ACC112 (cell line): Measurements from ENCODE around the gene SAP130.

Source experiments
- H2AFZ ChIP-seq: fragments of 200-600 bp; sonication (generic); one replicate; pipeline ENCODE4 v1.6.0; 2017; ENCODE audit warnings: antibody characterized with exemption, low read length; ENCODE audit not compliant: unreplicated experiment
- H3K27ac ChIP-seq: fragments of 200-600 bp; sonication (generic); 2 replicates; pipeline ENCODE4 v1.5.1; 2014; ENCODE audit warnings: low read depth, mild to moderate bottlenecking, antibody characterized with exemption, low read length, moderate library complexity
- H3K27me3 ChIP-seq: fragments of 200-600 bp; sonication (generic); 2 replicates; pipeline ENCODE4 v1.6.1; 2014; ENCODE audit warnings: mild to moderate bottlenecking, antibody characterized with exemption, low read length, moderate library complexity, mixed read lengths; ENCODE audit not compliant: insufficient read depth
- H3K36me3 ChIP-seq: fragments of 200-600 bp; sonication (generic); 2 replicates; pipeline ENCODE4 v1.6.1; 2016; ENCODE audit warnings: mild to moderate bottlenecking, antibody characterized with exemption, low read length, moderate library complexity, mixed read lengths; ENCODE audit not compliant: insufficient read depth
- H3K4me1 ChIP-seq: fragments of 200-600 bp; sonication (generic); one replicate; pipeline ENCODE4 v1.6.1; 2016; ENCODE audit warnings: low read length, mixed read lengths; ENCODE audit not compliant: insufficient read depth, unreplicated experiment, control insufficient read depth
- H3K4me3 ChIP-seq: fragments of 200-600 bp; sonication (generic); 2 replicates; pipeline ENCODE4 v1.5.1; 2014; ENCODE audit warnings: mild to moderate bottlenecking, low read depth, low read length
- H3K79me2 ChIP-seq: fragments of 200-600 bp; sonication (generic); one replicate; pipeline ENCODE4 v1.6.0; 2016; ENCODE audit warnings: low read length; ENCODE audit not compliant: control insufficient read depth, unreplicated experiment, insufficient read depth

SAP130 gene

GRCh38 chr2:128043041-128043440 lies 15.2 kb upstream of the SAP130 start:
- Histone ChIP-seq H3K27me3 (peaks cover 48% of the 10 kb centered on the region), H3K4me1 (no peaks in the 10 kb centered on the region), H3K4me3 (no peak overlapping the region), H3K27ac (no peak overlapping the region), H3K36me3 (no peaks in the 10 kb centered on the region), H3K79me2 (no peaks in the 10 kb centered on the region), H2AFZ (no peak overlapping the region)

- Histone ChIP-seq H3K27me3 (peaks cover 52% of the 10 kb centered on the region), H2AFZ (no peak overlapping the region), H3K79me2 (no peaks in the 10 kb centered on the region), H3K27ac (no peak overlapping the region), H3K4me1 (no peaks in the 10 kb centered on the region), H3K36me3 (no peaks in the 10 kb centered on the region), H3K4me3 (no peak overlapping the region)
These were observed 13.7 kb upstream of the SAP130 start for GRCh38 chr2:128041561-128041960.

- Histone ChIP-seq H3K4me3 (no peak overlapping the region), H3K27me3 (peaks cover 52% of the 10 kb centered on the region), H3K4me1 (no peaks in the 10 kb centered on the region), H3K79me2 (no peaks in the 10 kb centered on the region), H3K27ac (no peak overlapping the region), H3K36me3 (no peaks in the 10 kb centered on the region), H2AFZ (no peak overlapping the region)
These were observed 12.4 kb upstream of the SAP130 start for GRCh38 chr2:128040166-128040771.

GRCh38 chr2:128039535-128039934 lies 11.7 kb upstream of the SAP130 start:
- Histone ChIP-seq H3K4me3 (no peak overlapping the region), H3K27me3 (peaks cover 52% of the 10 kb centered on the region), H3K4me1 (no peaks in the 10 kb centered on the region), H3K36me3 (no peaks in the 10 kb centered on the region), H2AFZ (no peak overlapping the region), H3K79me2 (no peaks in the 10 kb centered on the region), H3K27ac (no peak overlapping the region)

- Histone ChIP-seq H3K4me3 (no peak overlapping the region), H3K4me1 (no peaks in the 10 kb centered on the region), H3K36me3 (no peaks in the 10 kb centered on the region), H3K27ac (no peak overlapping the region), H3K27me3 (peaks cover 44% of the 10 kb centered on the region), H3K79me2 (no peaks in the 10 kb centered on the region), H2AFZ (no peak overlapping the region)
These were observed 10.6 kb upstream of the SAP130 start for GRCh38 chr2:128038411-128038810.

GRCh38 chr2:128037649-128038048 lies 9.8 kb upstream of the SAP130 start:
- Histone ChIP-seq H3K4me1 (no peaks in the 10 kb centered on the region), H3K4me3 (no peak overlapping the region), H3K79me2 (no peaks in the 10 kb centered on the region), H2AFZ (no peak overlapping the region), H3K27ac (no peak overlapping the region), H3K27me3 (peaks cover 38% of the 10 kb centered on the region), H3K36me3 (no peaks in the 10 kb centered on the region)

GRCh38 chr2:128036748-128037607 lies 9.1 kb upstream of the SAP130 start:
- no peaks in the 10 kb centered on the region for H3K36me3 ChIP-seq

GRCh38 chr2:128032092-128032491 lies 4.2 kb upstream of the SAP130 start:
- H3K27me3 ChIP-seq, result peaks cover 10% of the 10 kb centered on the region; the same call in 1 of the 2 replicates
- H3K4me3 ChIP-seq, result no peak overlapping the region
- H3K36me3 ChIP-seq, result no peaks in the 10 kb centered on the region
- H3K4me1 ChIP-seq, result peaks cover 5% of the 10 kb centered on the region
- no peak overlapping the region for H2AFZ ChIP-seq
- no peak overlapping the region for H3K27ac ChIP-seq
- no peaks in the 10 kb centered on the region for H3K79me2 ChIP-seq

More at GRCh38 chr2:128036748-128037607, 9.1 kb upstream of the SAP130 start:
- Histone ChIP-seq H3K4me1 (no peaks in the 10 kb centered on the region), H3K79me2 (no peaks in the 10 kb centered on the region), H2AFZ (no peak overlapping the region), H3K27ac (no peak overlapping the region), H3K4me3 (no peak overlapping the region), H3K27me3 (peaks cover 41% of the 10 kb centered on the region)

GRCh38 chr2:128028668-128029054 lies 802 bp upstream of the SAP130 start:
- Histone ChIP-seq H2AFZ (peak overlapping the region; percentile 92), H3K27ac (no peak overlapping the region), H3K4me1 (peaks cover 8% of the 10 kb centered on the region), H3K79me2 (peaks cover 20% of the 10 kb centered on the region), H3K27me3 (peaks cover 10% of the 10 kb centered on the region; the same call in 1 of the 2 replicates), H3K4me3 (peak overlapping the region; percentile 93), H3K36me3 (no peaks in the 10 kb centered on the region)

GRCh38 chr2:128027278-128027800 lies 520 bp downstream of the SAP130 start:
- Histone ChIP-seq H3K27me3 (peaks cover 8% of the 10 kb centered on the region; the same call in 1 of the 2 replicates), H3K4me1 (peaks cover 8% of the 10 kb centered on the region), H2AFZ (peak overlapping the region; percentile 21), H3K27ac (peak overlapping the region; percentile 39; the same call in 1 of the 2 replicates), H3K79me2 (peaks cover 20% of the 10 kb centered on the region), H3K4me3 (peak overlapping the region; percentile 93), H3K36me3 (no peaks in the 10 kb centered on the region)
